Activated T-helper 2 cell treated with anti-CD3 and anti-CD28 coated beads, Interferon-gamma antibody, Interleukin-2, Interleukin-4, amounts not matched to agents 10 μg/mL and 5 μg/mL and 100 μg/mL, durations not matched to agents 14 hours and 24 hours and 36 hours (primary cell): ENCODE results near the gene CCDC142. TPM values are rescaled to one million over a fixed set of nuclear protein-coding genes. Genes with fewer than 3 reads are reported as not detected.
A peak's percentile ranks its signal among the peaks of the same experiment; 100 is the strongest.

Experiments used
- DNase-seq: peaks from one replicate; pipeline ENCODE4 v3.0.0; 2021; ENCODE audit warnings: low spot score
- H3K27ac Mint-ChIP-seq: one replicate; pipeline ENCODE4 v1.8.0; 2021; ENCODE audit warnings: mixed read lengths
- H3K27me3 Mint-ChIP-seq: one replicate; pipeline ENCODE4 v1.8.0; 2021; ENCODE audit warnings: low read depth, mixed read lengths
- H3K36me3 Mint-ChIP-seq: one replicate; pipeline ENCODE4 v1.8.0; 2021; ENCODE audit warnings: low read depth, mixed read lengths
- H3K4me1 Mint-ChIP-seq: one replicate; pipeline ENCODE4 v1.8.0; 2021; ENCODE audit warnings: low read depth, mixed read lengths
- H3K4me3 Mint-ChIP-seq: one replicate; pipeline ENCODE4 v1.8.0; 2021; ENCODE audit warnings: low read depth, mild to moderate bottlenecking, moderate library complexity, mixed read lengths
- H3K9me3 Mint-ChIP-seq: one replicate; pipeline ENCODE4 v1.8.0; 2021; ENCODE audit warnings: mixed read lengths
- intact Hi-C: fragments of 100-400 bp; cut with micrococcal nuclease; formaldehyde crosslinking; loops from one replicate; pipeline ENCODE4 v1.15.1; 2023
- total RNA-seq: library from RNA; stranded (reverse); gene quantifications from 2 replicates; pipeline ENCODE4 v1.2.3, GENCODE V29; 2022

Gene CCDC142
- total RNA-seq, 1 donor from 2014 or later = 26.9 TPM

DNA sequence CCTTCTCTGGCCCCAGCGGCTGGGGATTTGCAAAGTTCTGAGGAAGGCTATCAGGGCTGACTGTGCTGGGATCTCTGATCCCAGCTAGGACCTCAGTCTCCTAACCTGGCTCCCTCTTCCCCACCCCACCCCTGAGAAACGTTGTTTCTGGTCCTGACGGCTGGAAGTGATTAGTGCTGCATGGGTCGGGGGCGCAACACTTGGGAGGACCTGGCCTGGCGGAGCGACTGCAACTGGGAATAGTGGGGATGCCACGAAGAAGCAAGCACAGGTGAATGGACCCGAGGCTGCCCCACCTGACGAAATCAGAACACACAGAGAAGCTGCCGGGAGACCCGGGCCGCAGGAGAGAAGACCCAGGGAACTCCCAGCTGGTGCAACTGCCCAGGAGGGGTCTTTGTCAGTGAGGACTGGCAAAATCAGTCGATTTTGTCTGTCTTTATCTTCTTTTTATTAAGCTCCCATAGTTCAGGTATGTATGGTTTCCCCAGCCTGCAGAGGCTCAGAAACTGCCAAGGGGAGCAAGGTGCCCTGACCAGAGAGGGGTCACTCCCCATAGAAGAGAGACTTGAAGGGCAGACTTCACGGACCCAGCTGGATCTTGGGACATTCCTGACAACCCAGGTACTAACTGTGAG, 17.3 kb upstream of the CCDC142 start:
- DNase-seq = no peak
- H3K4me1 Mint-ChIP-seq = peaks cover 43% of the 10 kb centered on the region
- H3K27ac Mint-ChIP-seq = no peak overlapping the region
- H3K4me3 Mint-ChIP-seq = peak overlapping the region; percentile 22
- peaks cover 30% of the 10 kb centered on the region for H3K27me3 Mint-ChIP-seq
- intact Hi-C loops = loop anchor here (1.0 to 10.0 kb wide), 4 partner anchors 14 to 335 kb away; partner anchors contain the start of genes CCDC142, HK2, TLX2 and TTC31
- no peaks in the 10 kb centered on the region for H3K9me3 Mint-ChIP-seq
- H3K36me3 Mint-ChIP-seq = peaks cover 44% of the 10 kb centered on the region

DNA sequence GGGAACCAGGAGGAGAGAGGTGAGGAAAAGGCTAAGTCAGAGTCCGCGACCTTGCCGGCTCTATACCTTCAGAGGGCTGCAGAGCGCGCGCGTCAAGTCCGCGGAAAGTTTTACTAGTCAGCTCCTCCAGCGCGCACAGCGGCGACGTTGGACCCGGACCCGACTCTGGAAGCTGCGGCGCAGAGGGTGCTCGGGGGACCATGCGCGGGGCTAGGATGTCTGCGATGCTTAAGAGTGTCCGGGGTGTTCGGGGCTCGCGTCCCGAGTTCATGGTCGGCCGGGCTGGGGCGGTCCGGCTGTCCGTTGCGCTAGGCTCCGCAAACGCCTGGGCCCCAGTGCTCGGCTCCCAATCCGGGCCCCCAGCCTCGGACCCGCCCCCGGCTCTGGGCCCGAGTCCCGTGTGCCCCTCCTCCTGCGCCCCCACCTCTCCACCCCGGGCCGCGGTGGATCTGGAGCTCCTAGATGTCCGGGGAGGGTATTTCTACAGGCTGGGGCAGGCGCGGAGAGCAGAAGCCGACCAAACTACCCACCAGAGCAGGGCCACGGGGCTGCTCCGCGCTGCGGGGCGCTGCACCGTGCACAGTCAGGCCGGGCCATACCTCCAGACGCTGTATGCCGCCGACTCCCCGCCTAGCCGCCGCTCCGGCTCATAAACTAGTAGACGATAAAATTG, 16.6 kb upstream of the CCDC142 start, which contains the start of gene LBX2:
LBX2 (minus strand) TSS at position 337 of the 673 bp plus-strand sequence; CDS start at position 271, 66 bp downstream.
- intact Hi-C loops = loop anchor here (1.0 to 10.0 kb wide), 4 partner anchors 15 to 335 kb away; partner anchors contain the start of genes CCDC142, HK2, TLX2 and TTC31
- peaks cover 36% of the 10 kb centered on the region for H3K4me1 Mint-ChIP-seq
- DNase-seq = no peak
- H3K27ac Mint-ChIP-seq = peak within 1 kb of the TSS; percentile 72
- H3K27me3 Mint-ChIP-seq = peaks cover 30% of the 10 kb centered on the region
- H3K4me3 Mint-ChIP-seq = peak within 1 kb of the TSS; percentile 86
- no peaks in the 10 kb centered on the region for H3K9me3 Mint-ChIP-seq
- peaks cover 37% of the 10 kb centered on the region for H3K36me3 Mint-ChIP-seq

DNA sequence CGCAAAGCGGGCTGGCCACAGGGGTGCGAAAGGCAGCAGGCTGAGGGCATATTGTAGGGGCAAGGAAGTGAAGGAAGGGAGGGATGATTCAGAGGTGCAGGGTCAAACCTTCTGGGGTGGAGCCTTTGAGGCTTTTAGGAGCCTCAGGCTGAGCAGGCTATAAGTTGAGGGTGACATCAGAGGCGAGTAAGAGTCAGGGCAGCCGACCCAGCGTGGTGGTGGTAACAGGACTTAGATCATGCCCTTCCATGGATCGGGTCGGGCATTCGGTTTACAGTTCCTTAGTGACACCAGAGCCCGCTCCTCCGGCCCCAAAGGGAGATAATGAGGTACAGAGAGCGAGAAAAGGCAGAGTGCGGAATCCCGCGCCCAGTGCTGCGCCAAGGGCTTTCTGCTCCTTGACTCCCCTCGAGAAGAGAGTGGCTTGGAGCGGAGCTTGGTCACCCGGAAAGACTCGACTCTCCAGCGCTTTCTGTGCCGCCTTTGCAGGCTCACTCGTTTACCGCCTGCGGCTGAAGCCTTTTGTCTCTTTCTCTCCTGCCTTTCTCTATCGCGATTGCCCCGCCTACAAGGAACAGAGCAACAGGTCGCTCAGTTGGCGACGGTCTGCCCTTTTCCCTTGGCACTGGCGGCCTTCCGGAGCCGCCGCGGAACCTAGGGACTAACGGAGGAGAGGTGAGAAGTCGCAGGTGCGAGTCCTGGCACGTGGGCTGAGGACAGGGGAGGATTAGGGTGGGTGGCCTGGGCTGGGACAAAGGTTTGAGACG, 15.9 kb upstream of the CCDC142 start:
- Mint-ChIP-seq H3K27me3 (peaks cover 30% of the 10 kb centered on the region), H3K36me3 (peaks cover 37% of the 10 kb centered on the region), H3K9me3 (no peaks in the 10 kb centered on the region), H3K4me1 (peaks cover 31% of the 10 kb centered on the region), H3K27ac (peak overlapping the region; percentile 72), H3K4me3 (peak overlapping the region; percentile 86)
- intact Hi-C loops = loop anchor here (1.0 to 10.0 kb wide), 4 partner anchors 16 to 336 kb away; partner anchors contain the start of genes CCDC142, HK2, TLX2 and TTC31
- DNase-seq = no peak

DNA sequence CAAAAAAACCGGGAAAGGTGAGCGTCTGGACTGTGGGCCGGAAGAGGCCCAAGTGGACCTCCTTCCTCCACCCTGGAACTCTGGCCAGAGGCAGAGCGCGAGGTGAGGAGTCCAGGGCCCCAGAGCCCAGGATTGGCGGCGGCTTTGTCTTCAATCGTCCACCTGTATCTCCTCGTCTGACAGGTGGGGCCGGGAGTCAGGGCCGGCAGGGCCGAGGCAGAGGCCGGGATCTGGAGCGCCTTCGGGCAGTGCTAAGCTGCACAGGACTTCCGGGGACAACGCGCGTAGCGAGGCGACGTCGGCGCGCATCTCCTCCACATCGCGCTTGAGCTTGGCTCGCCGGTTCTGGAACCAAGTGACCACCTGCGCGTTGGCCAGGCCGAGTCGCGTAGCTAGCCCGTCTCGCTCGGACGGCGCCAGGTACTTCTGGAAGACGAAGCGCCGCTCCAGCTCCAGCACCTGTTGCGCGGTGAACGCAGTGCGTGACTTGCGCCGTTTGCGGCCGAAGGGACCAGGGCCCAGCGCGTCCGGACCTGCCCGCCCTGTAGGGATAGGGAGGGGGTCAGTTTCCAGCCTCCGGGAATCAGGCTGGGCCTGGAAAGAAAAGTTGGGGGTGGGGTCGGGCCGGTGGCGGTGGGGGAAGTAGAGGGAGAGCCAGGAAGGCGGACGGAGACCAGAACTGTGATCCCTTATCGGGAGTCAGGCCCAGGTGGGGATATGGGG, 15.1 kb upstream of the CCDC142 start:
- H3K36me3 Mint-ChIP-seq = peaks cover 41% of the 10 kb centered on the region
- DNase-seq = no peak
- no peaks in the 10 kb centered on the region for H3K9me3 Mint-ChIP-seq
- peaks cover 28% of the 10 kb centered on the region for H3K4me1 Mint-ChIP-seq
- H3K27ac Mint-ChIP-seq = peak overlapping the region; percentile 72
- H3K27me3 Mint-ChIP-seq = peaks cover 30% of the 10 kb centered on the region
- peak overlapping the region; percentile 86 for H3K4me3 Mint-ChIP-seq
- intact Hi-C loops = loop anchor here (2.0 to 10.0 kb wide), 3 partner anchors 15 to 337 kb away; partner anchors contain the start of genes CCDC142, HK2 and TTC31

DNA sequence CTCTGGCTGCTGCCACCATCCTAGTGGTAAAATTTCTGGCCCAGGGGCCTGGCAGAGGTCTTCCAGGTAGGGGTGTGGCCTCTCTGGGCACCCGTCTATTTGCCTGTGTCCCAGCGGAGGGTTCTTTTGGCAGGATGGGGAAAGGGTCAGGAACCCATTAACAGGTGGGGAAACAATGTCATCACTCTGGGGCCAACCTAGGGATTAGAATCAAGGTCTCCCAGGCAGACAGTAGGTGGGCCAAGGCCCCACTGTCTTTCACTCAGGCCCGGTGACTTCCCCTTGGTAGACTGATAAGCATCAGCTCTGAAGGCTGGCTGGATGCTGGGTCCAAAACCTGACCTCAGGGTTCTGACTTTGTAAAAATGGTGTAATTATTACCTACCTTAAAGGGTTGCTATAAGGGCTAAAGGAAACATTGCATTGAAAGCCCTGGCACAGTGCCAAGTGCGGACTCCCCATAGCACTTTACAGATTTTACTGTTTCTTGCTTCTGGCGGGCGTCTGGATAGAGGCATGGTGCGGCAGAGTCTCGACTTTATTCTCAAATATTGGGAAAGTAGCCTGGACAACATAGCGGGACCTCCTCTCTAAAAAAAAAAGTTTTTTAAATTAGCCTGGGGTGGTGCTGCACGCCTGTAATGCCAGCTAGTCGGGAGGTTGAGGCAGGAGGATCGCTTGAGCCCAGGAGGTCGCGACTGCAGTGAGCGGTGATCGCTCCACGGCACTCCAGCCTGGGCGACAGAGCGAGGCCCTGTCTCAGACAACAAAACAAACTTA, 14.4 kb upstream of the CCDC142 start:
- Mint-ChIP-seq H3K4me1 (peaks cover 21% of the 10 kb centered on the region), H3K9me3 (no peaks in the 10 kb centered on the region), H3K4me3 (peak overlapping the region; percentile 86), H3K36me3 (peaks cover 41% of the 10 kb centered on the region), H3K27me3 (peaks cover 25% of the 10 kb centered on the region), H3K27ac (peak overlapping the region; percentile 33)
- no peak for DNase-seq
- intact Hi-C loops = loop anchor here (5.0 to 10.0 kb wide), 2 partner anchors 35 to 338 kb away; partner anchors contain the start of gene HK2

DNA sequence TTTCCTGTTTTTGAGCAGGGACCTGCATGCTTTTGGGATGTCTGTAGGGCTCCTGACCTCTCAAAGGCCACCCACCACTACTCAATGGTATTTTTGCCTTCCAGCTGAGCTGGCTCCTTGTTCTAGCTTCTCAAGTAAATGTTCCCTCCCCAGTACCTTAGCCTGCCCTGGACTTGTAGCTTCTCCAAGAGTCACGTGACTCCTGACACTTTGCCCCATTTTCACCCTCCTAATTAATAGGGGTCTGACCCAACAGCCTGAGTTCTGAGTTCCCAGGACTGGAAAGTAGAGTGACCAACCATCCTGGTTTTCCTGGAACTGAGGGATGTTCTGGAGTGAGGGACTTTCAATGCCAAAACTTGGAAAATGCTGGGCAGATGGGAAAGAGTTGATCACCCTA, 12.6 kb upstream of the CCDC142 start:
- DNase-seq = no peak
- no peak overlapping the region for H3K4me3 Mint-ChIP-seq
- H3K9me3 Mint-ChIP-seq = no peaks in the 10 kb centered on the region
- H3K4me1 Mint-ChIP-seq = peaks cover 15% of the 10 kb centered on the region
- H3K27ac Mint-ChIP-seq = no peak overlapping the region
- H3K36me3 Mint-ChIP-seq = peaks cover 41% of the 10 kb centered on the region
- intact Hi-C loops = loop anchor here (5.0 to 10.0 kb wide), 2 partner anchors 37 to 339 kb away; partner anchors contain the start of gene HK2
- peaks cover 13% of the 10 kb centered on the region for H3K27me3 Mint-ChIP-seq

DNA sequence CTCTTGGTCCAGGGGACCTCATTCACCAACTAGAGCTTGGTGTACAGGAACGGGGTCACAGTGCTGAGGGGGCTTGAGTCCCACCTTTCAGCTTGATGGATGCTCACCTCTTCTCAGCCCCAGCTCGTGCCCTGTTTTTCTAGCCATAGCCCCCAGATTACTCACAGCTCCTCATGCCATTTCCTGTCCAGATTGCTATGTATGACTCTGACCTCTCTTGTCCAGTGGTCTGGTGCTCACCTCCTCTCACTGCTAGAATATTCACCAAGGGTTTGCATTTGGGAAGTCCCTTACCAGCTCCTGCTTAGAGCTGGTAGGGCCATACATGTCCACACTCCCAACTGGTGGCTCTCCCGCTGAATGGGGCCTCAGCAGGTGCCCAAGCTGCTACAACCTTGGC, 10.7 kb upstream of the CCDC142 start:
- Mint-ChIP-seq H3K27ac (no peak overlapping the region), H3K4me3 (no peak overlapping the region), H3K27me3 (peaks cover 3% of the 10 kb centered on the region), H3K36me3 (peaks cover 46% of the 10 kb centered on the region), H3K4me1 (peaks cover 10% of the 10 kb centered on the region), H3K9me3 (no peaks in the 10 kb centered on the region)
- no peak for DNase-seq
- intact Hi-C loops = loop anchor here (10.0 kb wide), 1 partner anchor 341 kb away; the partner anchor contains the start of gene HK2

DNA sequence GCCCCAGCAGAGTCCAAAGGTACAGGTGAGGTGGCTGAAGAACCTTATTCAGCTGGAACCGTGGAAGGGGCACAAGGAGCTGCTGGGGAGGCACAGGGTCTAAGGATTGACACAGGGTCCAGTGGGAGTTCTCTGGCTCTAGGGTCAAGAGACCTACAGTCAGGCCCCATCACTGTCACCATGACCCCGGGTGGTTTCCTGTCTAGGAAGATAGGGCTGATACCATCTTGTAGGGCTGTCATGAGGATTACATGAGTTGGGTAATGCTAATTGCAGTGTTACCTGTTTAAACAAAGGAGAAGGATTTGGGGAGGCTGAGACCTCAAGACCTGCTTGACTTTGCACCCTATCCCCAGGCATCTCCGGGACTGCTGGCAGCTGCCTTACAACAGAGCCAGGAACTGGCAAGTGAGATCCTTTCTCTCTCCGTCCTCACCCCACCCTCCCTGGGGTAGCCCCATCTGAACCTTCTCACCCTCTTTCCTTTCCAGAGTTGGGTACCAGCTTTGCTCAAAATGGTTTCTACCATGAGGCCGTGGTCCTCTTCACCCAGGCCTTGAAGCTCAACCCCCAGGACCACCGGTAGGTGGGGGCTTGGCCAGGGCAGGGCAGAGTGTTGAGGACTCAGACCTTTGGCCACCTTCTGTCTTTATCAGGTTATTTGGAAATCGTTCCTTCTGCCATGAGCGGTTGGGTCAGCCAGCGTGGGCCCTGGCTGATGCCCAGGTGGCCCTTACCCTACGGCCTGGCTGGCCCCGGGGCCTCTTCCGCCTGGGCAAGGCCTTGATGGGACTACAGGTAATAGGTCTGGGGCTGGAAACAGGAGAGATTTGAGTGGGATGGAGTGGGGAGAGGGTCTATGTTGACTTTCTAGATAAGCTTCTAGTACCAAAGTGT, 9.1 kb upstream of the CCDC142 start:
- no peaks in the 10 kb centered on the region for H3K27me3 Mint-ChIP-seq
- H3K4me1 Mint-ChIP-seq = peaks cover under 1% of the 10 kb centered on the region
- H3K9me3 Mint-ChIP-seq = no peaks in the 10 kb centered on the region
- no peak overlapping the region for H3K27ac Mint-ChIP-seq
- peaks cover 47% of the 10 kb centered on the region for H3K36me3 Mint-ChIP-seq
- intact Hi-C loops = loop anchor here (10.0 kb wide), 1 partner anchor 343 kb away; the partner anchor contains the start of gene HK2
- no peak overlapping the region for H3K4me3 Mint-ChIP-seq
- DNase-seq = no peak

DNA sequence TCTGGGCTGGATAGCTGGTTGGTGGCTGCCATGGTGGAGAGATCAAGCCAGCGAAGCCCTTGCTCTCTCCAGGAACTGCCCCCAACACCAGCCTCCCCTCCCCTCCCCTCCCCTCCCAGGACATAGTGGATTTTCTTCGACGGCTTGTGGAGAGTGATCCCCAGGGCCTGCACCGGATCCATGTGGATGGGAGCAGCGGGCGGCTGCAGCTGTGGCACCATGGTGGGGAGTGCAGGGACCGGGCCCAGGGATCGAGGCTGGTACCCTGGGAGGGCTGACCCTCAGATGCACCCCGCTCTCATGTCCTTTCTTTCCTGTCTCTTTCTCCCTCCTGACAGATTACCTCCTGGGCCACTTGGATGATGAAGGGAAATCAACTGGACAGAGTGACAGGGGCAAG, 7.1 kb upstream of the CCDC142 start:
- H3K9me3 Mint-ChIP-seq = no peaks in the 10 kb centered on the region
- intact Hi-C loops = loop anchor here (10.0 kb wide), 1 partner anchor 345 kb away; the partner anchor contains the start of gene HK2
- H3K27me3 Mint-ChIP-seq = no peaks in the 10 kb centered on the region
- peaks cover 54% of the 10 kb centered on the region for H3K36me3 Mint-ChIP-seq
- H3K4me1 Mint-ChIP-seq = peaks cover 4% of the 10 kb centered on the region
- H3K4me3 Mint-ChIP-seq = no peak overlapping the region
- DNase-seq = no peak
- no peak overlapping the region for H3K27ac Mint-ChIP-seq

DNA sequence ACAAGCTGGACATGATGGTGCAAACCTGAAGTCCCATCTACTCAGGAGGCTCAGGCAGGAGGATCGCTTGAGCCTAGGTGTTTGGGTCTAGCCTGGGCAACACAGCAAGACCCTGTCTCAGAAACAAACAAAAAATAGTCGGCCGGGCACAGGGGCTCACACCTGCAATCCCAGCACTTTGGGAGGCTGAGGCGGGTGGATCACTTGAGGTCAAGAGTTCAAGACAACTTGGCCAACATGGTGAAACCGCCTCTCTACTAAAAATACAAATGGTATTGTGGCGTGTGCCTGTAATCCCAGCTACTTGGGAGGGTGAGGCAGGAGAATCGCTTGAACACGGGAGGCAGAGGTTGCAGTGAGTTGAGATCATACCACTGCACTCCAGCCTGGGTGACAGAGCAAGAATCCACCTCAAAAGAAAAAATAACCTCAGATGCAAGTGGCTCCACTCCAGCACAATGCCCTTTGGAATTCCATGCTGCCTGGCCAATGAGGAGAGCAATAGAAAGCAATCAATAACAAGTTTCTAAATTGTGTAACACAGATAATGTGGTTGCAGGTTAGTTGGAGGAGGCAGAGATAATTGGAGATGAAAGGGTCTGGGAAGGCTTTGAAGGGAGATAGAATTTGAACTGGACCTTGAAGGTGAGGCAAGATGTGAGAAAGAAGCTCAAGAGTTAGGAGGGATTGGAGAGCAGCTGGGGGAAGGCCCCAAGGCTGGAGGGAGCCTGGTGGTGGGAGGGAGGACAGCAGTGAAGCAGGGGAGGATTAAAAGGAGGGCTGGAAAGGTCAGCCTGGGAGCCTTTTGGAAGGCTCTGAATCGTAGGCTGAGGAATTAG, 6.1 kb upstream of the CCDC142 start:
- no peak overlapping the region for H3K27ac Mint-ChIP-seq
- no peaks in the 10 kb centered on the region for H3K27me3 Mint-ChIP-seq
- H3K36me3 Mint-ChIP-seq = peaks cover 52% of the 10 kb centered on the region
- intact Hi-C loops = no loop called here
- H3K4me3 Mint-ChIP-seq = no peak overlapping the region
- peaks cover 7% of the 10 kb centered on the region for H3K4me1 Mint-ChIP-seq
- no peak for DNase-seq
- no peaks in the 10 kb centered on the region for H3K9me3 Mint-ChIP-seq
